ENCODE data around the gene RAP1B. TPM values are rescaled to one million over a fixed set of nuclear protein-coding genes. Genes with fewer than 3 reads are reported as not detected.
A peak's percentile ranks its signal among the peaks of the same experiment; 100 is the strongest.

RAP1B gene
- total and polyA plus RNA-seq, 9 of the 15 experiments (the other 6 are each of a cell fraction or from before 2014, with no cell fraction given): 107 to 309 (median 170) TPM

- Histone ChIP-seq H3K79me2 (ENCODE audit: control insufficient read depth, insufficient read depth, low read length) (peaks cover 98% of the 10 kb centered on the region), H4K20me1 (replicated peaks; ENCODE audit: control insufficient read depth, insufficient read depth, low read length) (no peaks in the 10 kb centered on the region), H3K4me2 (ENCODE audit: insufficient read depth, low read length) (no peak overlapping the region), H3K4me1 (replicated peaks in 1 of 2; ENCODE audit: control insufficient read depth in 2 of 2, insufficient read depth in 2 of 2, low read length in 2 of 2) (no peaks in the 10 kb centered on the region), H3K9me3 (replicated peaks; ENCODE audit: control insufficient read depth, insufficient read depth, low read depth, low read length) (no peaks in the 10 kb centered on the region), H3K27me3 (ENCODE audit: control insufficient read depth in 2 of 2, insufficient read depth in 2 of 2, low read length in 2 of 2) (no peaks in the 10 kb centered on the region), H3K9ac (ENCODE audit: insufficient read depth in 1 of 2, low read depth in 2 of 2, low read length in 2 of 2) (no peak overlapping the region), H3K36me3 (ENCODE audit: control insufficient read depth, insufficient read depth, low read length) (peaks cover 29% of the 10 kb centered on the region; the same call in 2 of the 3 replicates), H3K9me1 (ENCODE audit: control insufficient read depth, insufficient read depth, low read length) (no peaks in the 10 kb centered on the region), H2AFZ (ENCODE audit: low read depth, low read length) (no peak overlapping the region), H3K4me3 (no peak overlapping the region), H3K27ac (ENCODE audit: extremely low read depth, low read depth, low read length) (peak overlapping the region; percentile 24; the same call in 1 of the 3 replicates)
- WGBS (ENCODE audit: insufficient coverage, low coverage, missing lambda C conversion rate): 78% methylated on average over 12 of the region's 12 CpGs
- ChIA-PET POLR2A (interaction anchor here (0.7 to 1.1 kb wide), 2 partner anchors 10 to 145 kb away, joined by 3 to 4 read pairs; no protein-coding TSS in a partner anchor), CTCF (ENCODE audit: low intra/inter-chr PET ratio) (no interaction called here)
- in situ Hi-C loops (cut with MboI) (no loop called here), intact Hi-C loops (cut with micrococcal nuclease) (no loop called here)
- BruUV-seq (replicated peaks): no TSS peak
- FAIRE-seq: no peak
- no peak for ATAC-seq
- no peak for DNase-seq (ENCODE audit: extremely low read depth in 1 of 4, low spot score in 3 of 4)
- TF ChIP-seq SP1 (CRISPR knock-in tag; IDR thresholded peaks at IDR 0.05): no peak
- no peak for TF ChIP-seq JUND (IDR thresholded peaks at IDR 0.05; ENCODE audit: borderline replicate concordance, low read depth, low read length)
- TF ChIP-seq JUND (tag; IDR thresholded peaks at IDR 0.05; ENCODE audit: borderline replicate concordance, low read depth, low read length): no peak
- no peak for TF ChIP-seq FOXA3 (CRISPR knock-in tag; conservative IDR thresholded peaks at IDR 0.05 in 1 of 2, IDR thresholded peaks at IDR 0.05 in 1 of 2)
- TF ChIP-seq TSHZ1 (CRISPR knock-in tag; IDR thresholded peaks at IDR 0.05): no peak
- TF ChIP-seq PHF21A (IDR thresholded peaks at IDR 0.05; ENCODE audit: borderline replicate concordance, low read depth): no peak
- TF ChIP-seq NFE2 (IDR thresholded peaks at IDR 0.05; ENCODE audit: low read depth): no peak
- TF ChIP-seq CHCHD3 (CRISPR knock-in tag; IDR thresholded peaks at IDR 0.05): no peak
- TF ChIP-seq GATAD2B (IDR thresholded peaks at IDR 0.05; ENCODE audit: borderline replicate concordance): no peak
- no peak for TF ChIP-seq BCL6 (CRISPR knock-in tag; IDR thresholded peaks at IDR 0.05)
- TF ChIP-seq U2AF1 (optimal IDR thresholded peaks at IDR 0.05; ENCODE audit: low read depth, low read length): no peak
- TF ChIP-seq, protein P1, sequence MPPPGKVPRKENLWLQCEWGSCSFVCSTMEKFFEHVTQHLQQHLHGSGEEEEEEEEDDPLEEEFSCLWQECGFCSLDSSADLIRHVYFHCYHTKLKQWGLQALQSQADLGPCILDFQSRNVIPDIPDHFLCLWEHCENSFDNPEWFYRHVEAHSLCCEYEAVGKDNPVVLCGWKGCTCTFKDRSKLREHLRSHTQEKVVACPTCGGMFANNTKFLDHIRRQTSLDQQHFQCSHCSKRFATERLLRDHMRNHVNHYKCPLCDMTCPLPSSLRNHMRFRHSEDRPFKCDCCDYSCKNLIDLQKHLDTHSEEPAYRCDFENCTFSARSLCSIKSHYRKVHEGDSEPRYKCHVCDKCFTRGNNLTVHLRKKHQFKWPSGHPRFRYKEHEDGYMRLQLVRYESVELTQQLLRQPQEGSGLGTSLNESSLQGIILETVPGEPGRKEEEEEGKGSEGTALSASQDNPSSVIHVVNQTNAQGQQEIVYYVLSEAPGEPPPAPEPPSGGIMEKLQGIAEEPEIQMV (tag; conservative IDR thresholded peaks at IDR 0.05; ENCODE audit: low read depth): no peak
- TF ChIP-seq, protein P2, sequence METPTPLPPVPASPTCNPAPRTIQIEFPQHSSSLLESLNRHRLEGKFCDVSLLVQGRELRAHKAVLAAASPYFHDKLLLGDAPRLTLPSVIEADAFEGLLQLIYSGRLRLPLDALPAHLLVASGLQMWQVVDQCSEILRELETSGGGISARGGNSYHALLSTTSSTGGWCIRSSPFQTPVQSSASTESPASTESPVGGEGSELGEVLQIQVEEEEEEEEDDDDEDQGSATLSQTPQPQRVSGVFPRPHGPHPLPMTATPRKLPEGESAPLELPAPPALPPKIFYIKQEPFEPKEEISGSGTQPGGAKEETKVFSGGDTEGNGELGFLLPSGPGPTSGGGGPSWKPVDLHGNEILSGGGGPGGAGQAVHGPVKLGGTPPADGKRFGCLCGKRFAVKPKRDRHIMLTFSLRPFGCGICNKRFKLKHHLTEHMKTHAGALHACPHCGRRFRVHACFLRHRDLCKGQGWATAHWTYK (CRISPR knock-in tag; IDR thresholded peaks at IDR 0.05): no peak
- TF ChIP-seq ZNF780A (CRISPR knock-in tag; IDR thresholded peaks at IDR 0.05): no peak
Measured at GRCh38 chr12:68638721-68639395, 28.2 kb downstream of the RAP1B start.

Data from K562 (cell line).